Coronary artery (tissue), 2 donors: ENCODE data around the gene CPLX1.
A peak's percentile ranks its signal among the peaks of the same experiment; 100 is the strongest.

ENCODE experiments used
- DNase-seq: peaks from one replicate; pipeline ENCODE4 v3.0.0-alpha.2; 2017; ENCODE audit warnings: low spot score
- H3K27ac ChIP-seq, 2 donors: fragments of 200-600 bp; sonication (generic); one replicate each; pipeline ENCODE4 v1.5.1; 2016 to 2019
- H3K4me3 ChIP-seq: fragments of 200-600 bp; sonication (generic); 2 replicates; pipeline ENCODE4 v1.5.1; 2016; ENCODE audit warnings: mild to moderate bottlenecking, moderate library complexity
- CTCF ChIP-seq: fragments of 200-600 bp; sonication (generic); IDR thresholded peaks from one replicate; pipeline ENCODE4 v1.5.1; 2019; ENCODE audit warnings: antibody characterized with exemption

Gene CPLX1

GRCh38 chr4:825971-826330 is at the start of gene CPLX1:
Gene CPLX1, minus strand, starts transcription at chr4:826129. Its CDS starts 1,607 bp downstream, at chr4:824522.
- no peak for DNase-seq
- H3K27ac ChIP-seq: no peak within 1 kb of the TSS
- no peak for TF ChIP-seq CTCF
- H3K4me3 ChIP-seq: peak within 1 kb of the TSS; percentile 66

- Histone ChIP-seq H3K4me3 (no peak overlapping the region), H3K27ac (no peak overlapping the region)
- DNase-seq: no peak
- TF ChIP-seq CTCF: no peak
Measured at GRCh38 chr4:874971-875817, 49.3 kb upstream of the CPLX1 start.

- DNase-seq: no peak
- no peak overlapping the region for H3K4me3 ChIP-seq
- no peak overlapping the region for H3K27ac ChIP-seq
- TF ChIP-seq CTCF: no peak
Measured at GRCh38 chr4:874056-874455, 48.1 kb upstream of the CPLX1 start.

- Histone ChIP-seq H3K27ac (no peak overlapping the region), H3K4me3 (no peak overlapping the region)
- DNase-seq: no peak
- TF ChIP-seq CTCF: no peak
Measured at GRCh38 chr4:872241-872981, 46.5 kb upstream of the CPLX1 start.

DNA sequence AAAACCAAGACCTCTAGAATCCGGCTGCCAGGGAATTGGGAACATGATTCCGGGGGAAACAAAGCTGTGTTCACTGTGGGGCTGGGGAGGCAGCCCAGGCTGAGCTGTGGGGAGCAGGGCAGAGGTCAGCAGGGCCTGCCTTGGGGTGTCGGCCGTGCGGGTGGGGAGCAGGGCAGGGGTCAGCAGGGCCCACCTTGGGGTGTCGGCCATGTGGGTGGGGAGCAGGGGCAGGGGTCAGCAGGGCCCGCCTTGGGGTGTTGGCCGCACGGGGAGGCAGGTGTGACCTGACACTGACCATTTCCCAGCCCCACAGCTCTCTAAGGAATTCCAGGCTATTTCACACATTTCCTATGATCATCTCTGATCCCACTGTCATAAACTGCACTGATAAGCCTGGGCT is 45.6 kb upstream of the CPLX1 start:
- no peak for DNase-seq
- no peak for TF ChIP-seq CTCF
- Histone ChIP-seq H3K4me3 (no peak overlapping the region), H3K27ac (no peak overlapping the region)

- Histone ChIP-seq H3K27ac (no peak overlapping the region), H3K4me3 (no peak overlapping the region)
- no peak for TF ChIP-seq CTCF
- DNase-seq: no peak
Measured at GRCh38 chr4:870951-871350, 45.0 kb upstream of the CPLX1 start.

DNA sequence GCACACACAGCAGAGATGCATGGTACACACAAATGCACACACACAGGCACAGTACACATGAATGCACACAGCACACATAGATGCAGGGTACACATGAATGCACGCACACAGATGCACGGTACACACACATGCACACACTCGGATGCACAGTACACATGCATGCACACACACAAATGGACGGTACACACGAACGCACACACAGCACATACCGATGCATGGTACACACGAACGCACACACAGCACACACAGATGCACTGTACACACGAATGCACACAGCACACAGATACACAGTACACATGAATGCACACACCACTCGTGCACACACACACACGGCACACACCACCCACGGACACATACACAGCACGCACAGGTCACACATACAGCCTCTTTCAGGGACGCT is 43.8 kb upstream of the CPLX1 start:
- Histone ChIP-seq H3K4me3 (no peak overlapping the region), H3K27ac (no peak overlapping the region)
- TF ChIP-seq CTCF: no peak
- DNase-seq: no peak
